ENCODE measurements around the gene GFY.

GFY gene, protein sequence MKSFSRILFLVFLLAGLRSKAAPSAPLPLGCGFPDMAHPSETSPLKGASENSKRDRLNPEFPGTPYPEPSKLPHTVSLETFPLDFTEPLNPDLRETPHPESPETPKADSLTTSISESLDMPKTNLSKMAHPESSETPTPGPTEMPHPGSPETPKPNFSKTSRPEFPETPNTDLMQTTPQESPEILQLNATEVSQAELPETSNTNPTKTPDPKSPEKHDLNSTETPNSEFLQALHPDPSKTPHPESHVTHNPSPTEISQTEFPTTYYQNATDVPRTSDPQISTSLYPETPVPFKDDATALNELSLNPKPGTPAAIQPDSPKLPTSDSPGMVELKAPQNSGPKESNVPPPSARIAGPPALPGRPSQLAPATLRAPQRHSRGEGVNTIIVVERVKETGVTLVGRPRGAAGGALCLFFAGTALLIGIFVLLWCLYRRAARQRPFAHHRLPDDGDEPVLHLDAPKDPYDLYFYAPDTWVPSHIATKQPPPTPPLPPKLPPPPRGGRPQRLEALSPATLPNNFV

DNA sequence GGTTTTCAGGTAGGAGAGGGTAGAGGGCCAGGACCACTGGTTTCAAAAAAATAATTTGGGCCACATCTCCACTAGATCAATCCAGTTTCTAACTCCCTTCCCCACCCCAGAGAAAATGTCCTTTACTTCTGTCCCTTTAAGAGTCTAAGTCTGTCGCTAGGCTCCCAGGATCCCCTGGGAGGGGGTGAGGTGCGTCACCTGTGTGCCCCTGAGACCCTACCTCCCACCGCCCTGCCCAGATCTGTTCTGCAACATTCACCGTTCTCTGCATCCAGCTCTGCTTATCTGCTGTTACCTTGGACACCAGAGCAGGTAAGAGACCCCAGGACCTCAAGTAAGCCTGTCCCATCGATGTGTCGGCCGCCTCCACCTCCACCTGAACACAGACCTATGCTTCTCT lies at the start of gene GFY:
Gene GFY (plus strand): TSS at position 211 of the 400 bp plus-strand sequence. CDS start 1,043 bp downstream, outside the sequence.
- DNase-seq (ENCODE audit: low spot score) = no peak

DNA sequence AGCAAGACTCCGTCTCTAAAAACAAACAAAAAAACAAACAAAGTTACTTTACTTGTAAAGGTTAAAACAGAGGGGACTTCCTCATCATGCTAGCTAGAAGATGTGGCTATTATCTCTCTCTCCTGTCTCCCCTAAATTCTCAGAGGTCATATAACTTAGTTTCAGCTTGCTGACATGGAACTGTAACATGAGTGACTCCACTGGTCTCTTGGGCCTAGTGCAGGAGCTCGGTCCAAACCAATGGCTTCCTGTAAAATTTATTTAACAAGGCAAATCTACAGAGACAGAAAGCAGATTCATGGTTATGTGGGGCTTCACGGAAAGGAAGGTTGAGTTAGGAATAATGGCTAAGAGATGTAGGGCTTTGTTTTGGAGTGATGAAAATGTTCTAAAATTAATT lies 46.7 kb upstream of the GFY start:
- DNase-seq (ENCODE audit: low spot score) = no peak

DNA sequence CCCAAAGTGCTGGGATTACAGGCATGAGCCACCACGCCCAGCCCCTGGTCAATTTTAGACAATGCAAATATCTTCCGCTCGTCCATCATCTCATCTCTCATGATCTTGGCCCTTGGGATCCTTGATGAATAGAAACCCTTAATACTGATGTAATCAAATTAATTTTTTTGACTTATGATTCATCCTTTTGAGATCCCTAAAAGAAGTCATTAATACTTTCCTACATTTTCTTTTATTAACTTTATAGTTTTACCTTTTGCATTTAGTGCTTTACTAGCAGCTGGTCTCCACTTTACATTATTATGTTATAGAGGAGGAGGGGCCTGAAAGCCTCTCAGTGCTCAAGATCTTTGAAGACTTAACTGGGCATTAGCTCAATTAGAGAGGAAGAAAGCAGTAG lies 44.8 kb upstream of the GFY start:
- DNase-seq (ENCODE audit: low spot score) = no peak

DNA sequence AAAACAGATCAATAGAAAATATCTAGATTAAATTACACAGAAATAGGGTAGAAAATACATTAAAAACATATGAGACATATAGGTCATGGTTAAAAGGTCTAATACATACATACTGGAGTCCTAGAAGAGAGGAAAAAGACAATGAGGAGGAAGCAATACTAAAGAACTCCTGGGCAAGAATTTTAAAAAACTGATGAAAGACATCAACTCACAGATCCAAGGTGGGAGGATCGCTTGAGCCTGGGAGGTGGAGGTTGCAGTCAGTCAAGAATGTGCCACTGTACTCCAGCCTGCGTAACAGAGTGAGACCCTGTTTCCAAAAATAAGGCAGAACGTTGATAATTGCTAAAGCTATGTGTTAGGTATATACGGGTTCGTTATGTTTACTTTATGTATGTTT lies 42.5 kb upstream of the GFY start:
- DNase-seq (ENCODE audit: low spot score) = no peak

DNA sequence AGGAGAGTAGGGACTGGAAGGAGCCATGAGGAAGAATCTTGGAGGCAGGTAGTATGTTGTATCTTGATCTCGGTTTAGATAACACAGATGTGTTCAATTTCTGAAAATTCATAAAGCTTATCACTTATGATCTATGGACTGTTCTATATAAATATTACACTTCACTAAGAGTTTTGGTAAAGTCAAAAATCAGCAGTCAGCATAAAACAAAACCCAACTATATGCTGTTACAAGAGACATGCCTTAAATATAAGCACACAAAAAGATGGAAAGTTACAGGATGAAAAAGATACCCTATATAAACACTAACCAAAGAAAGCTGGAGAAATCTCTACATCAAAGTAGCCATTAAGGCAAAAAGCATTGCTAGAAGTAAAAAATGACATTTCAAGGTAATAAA lies 41.6 kb upstream of the GFY start:
- no peak for DNase-seq (ENCODE audit: low spot score)

DNA sequence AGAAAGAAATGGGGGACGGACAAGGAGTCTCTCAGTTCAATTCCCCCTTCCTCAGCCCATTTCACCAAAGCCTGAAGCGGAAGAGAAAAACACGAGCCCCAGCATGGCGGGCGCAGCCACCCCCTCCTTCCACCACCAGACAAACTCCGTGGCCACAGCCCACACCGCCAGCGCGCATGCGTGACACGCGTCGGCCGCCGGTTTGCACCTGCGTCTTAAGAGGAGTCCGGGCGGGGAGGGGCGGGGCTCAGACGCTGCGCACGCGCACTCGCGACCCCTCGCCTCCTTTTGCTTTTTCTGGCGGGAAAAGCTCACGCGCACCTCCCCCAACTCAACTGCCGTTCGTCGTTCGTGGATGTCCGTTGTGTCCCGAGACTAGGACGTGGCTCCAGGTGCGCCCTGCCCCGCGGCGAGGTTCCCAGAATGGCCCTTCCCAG lies 37.2 kb upstream of the GFY start, which contains the start of gene KASH5:
Gene KASH5 (plus strand): TSS at position 314 of the 437 bp plus-strand sequence. CDS start 2,635 bp downstream, outside the sequence.
- DNase-seq (ENCODE audit: low spot score) = peak; percentile 89

DNA sequence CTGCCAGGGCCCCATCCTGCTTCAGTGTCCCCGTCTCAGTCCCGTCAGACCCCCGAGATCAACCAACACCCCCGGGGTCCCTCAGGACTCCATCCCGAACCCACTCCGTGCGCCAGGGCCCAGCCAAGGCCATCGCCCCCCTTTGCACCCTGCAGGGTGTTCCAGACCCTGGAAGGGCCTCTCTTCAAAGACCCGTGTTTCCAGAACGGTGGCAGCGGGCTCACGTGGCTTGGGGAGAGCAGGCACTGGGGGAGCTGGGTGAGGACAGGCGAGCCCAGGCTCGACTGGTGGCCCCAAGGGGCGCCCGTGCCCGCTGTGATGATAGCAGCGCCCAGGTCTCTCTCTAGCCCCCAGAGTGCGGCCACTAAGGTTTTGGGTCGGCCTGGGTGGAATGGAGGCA lies 35.8 kb upstream of the GFY start:
- DNase-seq (ENCODE audit: low spot score) = no peak

DNA sequence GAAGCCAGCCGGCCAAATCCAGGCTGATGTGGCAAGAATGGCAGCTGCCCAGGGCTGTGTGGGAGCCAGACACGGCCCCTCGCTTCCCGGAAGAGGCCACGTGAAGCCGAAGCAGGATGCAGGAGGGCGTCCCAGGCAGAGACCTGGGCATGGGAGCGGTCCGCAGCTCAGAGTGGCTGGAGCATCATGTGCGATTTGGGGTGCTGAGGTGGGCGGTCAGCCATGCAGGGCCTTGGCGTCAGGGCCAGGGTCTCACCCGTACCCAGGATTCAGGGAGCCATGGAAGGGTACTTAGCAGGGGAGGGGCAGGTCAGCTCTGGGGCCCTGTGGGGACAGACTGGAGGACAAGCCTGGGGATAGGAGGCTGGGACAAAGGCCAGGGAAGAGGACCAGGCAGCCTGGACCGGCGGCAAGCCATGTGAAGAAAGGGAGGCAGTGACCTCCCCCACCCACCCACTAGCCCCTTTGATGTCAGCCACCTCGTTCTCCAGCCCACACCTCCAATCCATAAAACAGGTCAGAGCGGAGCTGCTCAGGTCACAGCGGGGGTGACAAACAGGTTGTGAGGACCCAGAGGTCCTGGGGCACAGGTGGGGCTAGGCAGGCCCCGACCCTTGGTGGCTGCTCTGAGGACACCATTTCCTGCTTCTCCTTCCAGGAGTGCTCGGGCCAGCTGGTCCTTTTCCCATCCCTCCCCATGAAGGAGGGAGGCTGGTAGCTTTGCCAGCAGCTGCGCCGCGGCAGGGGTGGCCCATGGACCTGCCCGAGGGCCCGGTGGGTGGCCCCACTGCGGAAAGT lies 34.9 kb upstream of the GFY start:
- no peak for DNase-seq (ENCODE audit: low spot score)

DNA sequence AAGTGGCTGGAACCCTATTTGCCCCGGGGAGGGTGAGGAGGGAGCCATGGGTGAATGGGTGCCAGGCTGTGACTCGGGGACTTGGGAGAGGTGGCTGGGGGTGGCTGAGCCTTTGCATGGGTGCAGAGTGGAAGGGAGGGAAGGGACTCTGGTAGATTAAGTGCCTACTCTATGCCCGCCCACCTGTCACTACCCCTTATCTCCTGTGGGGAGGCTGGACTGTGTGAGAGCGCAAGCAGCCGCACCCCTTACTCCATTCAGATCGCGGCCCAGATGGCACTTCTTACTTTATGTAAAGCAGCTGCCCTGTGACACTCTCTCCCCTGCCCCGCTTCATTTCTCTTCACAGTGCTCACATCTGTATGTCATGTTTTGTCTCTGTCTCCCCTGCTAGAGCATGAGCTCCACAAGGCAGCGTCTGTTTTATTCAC lies 34.2 kb upstream of the GFY start:
- DNase-seq (ENCODE audit: low spot score) = no peak

DNA sequence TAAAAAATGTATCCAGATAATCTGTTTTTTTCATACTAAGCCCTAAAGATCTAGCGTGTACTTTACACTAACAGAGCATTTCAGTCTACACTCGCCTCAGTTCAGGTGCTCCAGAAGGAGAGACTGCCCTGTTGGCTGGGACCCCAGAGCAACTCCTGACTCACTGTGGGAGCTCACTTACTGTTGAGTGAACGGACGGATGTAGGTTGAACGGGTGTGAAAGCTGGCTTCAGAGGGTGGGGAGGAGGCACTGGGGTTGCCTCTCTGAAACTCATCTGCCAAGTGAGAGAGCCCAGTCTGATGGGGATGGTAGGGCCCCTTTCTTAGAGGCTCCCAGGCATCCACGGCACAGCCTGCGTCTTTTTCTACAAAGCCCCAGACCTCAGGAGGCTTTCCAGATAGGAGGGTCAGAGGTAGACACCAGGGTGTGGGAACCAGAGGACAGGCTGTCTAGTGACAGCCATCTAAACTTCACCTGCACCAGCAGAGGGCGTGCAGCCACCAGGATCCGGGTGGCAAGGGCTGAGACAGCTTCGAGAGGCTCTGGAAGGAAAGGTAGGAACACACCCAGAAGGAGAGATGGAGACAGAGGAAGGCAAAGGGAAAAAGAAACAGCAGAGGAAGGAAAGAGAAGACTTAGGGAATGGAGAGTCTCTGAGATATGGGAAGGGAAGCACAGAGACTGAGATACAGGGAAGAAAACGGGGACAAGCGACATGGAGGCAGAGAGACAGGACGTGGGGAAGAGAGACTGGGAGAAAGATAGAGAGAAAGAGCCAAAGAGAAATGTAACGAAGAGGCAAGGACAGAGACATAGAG lies 33.4 kb upstream of the GFY start:
- DNase-seq (ENCODE audit: low spot score) = peak; percentile 86

DNA sequence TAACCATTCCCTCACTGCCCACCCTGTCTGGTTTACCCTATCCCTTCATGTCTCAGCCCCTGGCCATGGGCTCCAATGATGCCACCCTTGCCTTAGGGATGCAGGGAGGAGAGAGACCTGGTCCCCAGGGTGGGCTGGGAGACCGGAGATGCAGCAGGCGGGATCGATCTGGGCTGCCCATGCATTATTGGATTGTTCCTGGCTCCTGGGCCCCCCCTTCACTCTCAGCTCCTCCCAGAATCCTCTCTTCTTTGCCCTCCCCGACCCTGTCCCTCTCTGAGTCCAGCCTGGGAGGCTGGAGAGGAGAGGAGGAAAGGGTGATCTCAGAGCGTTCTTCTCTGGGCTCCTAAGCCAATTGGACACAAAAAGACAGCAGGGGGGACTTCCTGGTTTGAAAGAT lies 31.3 kb upstream of the GFY start:
- no peak for DNase-seq (ENCODE audit: low spot score)

DNA sequence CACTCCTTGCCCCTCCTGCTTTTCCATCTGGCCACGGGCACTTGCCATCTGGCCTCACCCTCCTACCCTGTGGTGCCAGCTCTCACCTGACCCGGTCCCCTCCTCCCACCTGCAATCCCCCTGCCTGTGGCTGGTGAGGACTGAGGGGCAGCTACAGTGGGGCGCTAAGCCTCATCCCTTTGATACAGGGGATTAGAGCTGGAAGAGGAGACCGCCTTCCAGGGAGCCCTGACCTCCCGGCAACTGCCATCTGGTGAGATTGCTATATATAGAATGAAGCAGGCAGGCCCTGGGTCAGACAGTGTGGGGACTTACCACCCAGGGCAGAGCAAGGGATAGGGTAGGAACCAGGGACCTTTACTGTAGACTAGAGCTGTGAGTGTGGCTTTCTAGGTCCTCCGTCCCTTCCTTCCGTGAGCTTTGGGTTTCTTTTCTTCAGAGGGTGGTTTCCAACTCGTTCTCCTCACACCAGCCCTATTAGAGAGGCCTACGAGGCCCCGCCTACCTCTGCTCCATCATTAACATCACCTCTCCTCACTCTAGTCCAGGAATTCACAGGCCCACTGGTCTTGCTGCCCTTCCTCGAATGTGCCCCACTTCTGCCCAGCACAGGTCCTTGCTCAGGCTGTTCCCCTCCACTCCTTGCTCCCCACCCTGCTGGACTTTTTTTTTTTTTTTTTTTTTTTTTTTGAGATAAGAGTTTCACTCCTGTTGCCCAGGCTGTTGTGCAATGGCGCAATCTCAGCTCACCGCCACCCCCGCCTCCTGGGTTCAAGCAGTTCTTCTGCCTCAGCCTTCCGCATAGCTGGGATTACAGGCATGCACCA lies 29.4 kb upstream of the GFY start:
- DNase-seq (ENCODE audit: low spot score) = no peak

DNA sequence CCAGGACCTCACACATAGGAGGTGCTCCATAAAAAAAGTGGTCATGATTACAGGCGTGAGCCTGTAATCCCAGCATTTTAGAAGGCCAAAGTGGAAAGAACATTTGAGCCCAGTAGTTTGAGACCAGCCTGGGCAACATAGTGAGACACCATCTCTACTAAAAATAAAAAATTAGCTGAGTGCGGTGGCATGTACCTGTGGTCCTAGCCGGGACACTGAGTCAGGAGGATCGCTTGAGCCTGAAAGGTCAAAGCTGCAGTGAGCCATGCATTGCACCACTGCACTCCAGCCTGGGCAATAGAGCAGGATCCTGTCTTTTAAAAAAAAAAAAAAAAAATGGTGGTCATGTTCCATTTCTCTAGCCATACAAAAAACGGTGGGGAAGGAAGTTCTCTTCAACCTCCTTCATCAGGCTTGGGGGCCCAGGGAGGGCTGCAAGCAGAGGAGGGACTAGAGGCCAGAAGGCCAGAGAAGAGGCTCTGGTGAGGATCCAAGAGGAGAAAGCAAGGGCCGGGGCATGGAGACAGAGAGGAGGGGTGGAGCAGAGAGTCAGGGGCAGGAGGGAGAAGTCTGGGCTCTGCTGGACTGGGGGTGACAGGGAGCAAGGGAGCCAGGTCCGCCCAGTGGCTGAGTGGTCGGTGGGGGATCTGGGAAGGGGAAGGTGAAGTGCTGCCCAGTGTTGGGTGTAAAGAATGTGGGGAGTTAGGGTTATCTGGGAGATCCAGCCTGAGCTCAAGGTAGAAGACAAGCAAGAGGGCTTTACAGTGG lies 28.3 kb upstream of the GFY start:
- no peak for DNase-seq (ENCODE audit: low spot score)

DNA sequence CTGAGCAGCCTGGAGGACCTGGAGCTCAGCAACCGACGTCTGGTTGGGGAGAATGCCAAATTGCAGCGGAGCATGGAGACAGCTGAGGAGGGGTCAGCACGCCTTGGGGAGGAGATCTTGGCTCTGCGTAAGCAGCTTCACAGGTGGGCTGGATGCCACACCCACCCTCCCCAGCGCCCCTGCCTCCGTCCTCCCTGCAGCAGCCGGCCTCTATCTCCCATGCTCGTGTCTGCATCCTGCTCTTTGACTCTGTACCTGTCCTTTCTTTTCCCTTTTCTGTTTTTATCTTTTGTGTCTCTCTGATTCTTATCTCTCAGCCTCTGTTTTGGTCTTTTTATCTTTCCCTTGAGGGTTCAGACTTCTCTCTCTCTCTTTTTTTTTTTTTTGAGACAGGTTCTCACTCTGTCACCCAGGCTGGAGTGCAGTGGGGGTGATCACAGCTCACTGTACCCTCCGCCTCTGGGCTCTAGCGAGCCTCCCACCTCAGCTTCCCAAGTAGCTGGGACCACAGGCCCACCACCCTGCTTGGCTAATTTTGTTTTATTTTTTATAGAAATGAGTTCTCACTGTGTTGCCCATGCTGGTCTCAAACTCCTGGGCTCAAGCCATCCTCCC lies 27.1 kb upstream of the GFY start:
- DNase-seq (ENCODE audit: low spot score) = no peak

DNA sequence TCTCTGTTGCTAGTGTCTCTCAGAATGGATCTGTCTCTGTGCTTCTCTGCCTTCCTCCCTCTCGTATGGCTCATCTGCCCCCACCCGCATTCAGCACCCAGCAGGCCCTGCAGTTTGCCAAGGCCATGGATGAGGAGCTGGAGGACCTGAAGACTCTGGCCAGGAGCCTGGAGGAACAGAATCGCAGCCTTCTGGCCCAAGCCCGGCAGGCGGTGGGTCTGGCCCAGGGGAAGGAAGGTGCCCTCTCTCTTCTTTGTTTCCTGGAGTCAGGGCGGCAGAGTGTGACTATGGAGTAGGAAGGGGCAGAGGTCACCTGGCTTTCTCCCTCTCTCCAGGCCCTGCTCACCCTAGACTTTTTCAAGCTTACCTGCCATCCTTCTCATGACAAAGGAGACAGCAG lies 26.3 kb upstream of the GFY start:
- DNase-seq (ENCODE audit: low spot score) = no peak

DNA sequence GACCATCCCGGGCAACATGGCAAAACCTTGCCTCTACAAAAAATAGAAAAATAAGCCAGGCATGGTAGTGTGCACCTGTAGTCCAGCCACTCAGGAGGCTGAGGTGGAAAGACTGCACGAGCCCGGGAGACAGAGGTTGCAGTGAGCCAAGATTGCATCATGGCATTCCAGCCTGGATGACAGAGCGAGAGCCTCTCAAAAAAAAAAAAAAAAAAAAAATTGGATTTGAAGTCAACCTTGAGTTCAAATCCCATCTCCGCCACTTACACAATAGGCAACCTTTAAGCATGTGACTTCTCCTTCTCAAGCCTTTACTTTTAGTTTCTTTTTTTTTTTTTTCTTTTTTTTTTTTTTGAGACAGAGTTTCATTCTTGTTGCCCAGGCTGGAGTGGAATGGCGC lies 25.2 kb upstream of the GFY start:
- DNase-seq (ENCODE audit: low spot score) = no peak

DNA sequence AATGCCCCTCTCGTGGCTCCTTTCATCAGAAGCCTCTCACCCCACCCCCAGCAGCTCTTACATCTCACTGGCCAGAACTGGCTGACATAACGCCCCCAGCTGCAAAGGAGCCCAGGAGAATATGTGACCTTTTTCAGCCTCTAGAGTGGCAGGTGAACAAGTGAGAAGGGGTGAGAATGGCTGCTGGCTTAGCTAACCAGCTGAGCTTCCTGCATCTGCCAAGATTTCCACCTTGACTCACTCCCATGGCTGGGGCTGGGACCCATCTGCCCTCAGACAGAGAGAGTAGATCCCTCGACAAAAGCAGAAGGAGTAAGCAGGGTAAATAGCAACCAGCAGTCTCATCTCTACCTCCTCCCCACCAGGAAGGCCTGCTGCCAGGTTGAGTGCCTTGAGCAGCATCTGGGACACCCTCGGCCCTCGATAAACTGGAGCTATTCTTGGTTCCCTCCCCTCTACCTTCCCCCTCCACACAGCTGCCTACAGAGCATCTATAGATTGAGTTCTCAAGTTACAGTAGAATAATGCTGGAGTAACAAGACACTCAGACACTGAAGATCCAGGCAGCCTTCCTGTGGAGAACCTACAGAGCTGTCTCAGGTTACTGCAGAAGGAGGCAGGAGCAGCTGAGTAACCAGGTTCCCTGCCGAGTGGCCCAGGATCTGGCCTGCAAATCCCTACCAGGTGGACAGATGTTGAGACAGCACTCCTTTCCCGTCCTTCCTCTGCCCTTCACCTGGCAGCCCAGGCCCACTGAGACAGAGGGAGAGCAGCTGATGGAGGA lies 21.6 kb upstream of the GFY start:
- DNase-seq (ENCODE audit: low spot score) = no peak

DNA sequence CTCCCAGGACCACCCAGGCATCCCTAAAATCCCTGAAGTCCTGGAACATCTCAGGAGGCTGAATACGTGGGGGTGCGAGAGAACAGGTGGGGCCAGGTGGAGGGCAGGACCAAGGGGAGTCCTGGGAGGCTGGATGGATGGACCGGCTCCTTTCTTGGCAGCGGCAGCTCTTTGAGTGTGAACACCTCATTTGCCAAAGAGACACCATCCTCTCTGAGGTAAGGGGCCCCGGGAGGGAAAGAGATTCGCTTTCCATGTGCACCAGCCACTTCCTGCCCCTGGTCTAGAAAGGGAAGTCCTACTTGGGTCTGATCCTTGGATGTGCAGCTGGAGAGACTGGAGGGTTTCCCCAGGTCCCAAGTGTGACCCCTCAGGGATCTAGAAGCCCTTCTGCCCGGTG lies 18.1 kb upstream of the GFY start:
- DNase-seq (ENCODE audit: low spot score) = no peak

DNA sequence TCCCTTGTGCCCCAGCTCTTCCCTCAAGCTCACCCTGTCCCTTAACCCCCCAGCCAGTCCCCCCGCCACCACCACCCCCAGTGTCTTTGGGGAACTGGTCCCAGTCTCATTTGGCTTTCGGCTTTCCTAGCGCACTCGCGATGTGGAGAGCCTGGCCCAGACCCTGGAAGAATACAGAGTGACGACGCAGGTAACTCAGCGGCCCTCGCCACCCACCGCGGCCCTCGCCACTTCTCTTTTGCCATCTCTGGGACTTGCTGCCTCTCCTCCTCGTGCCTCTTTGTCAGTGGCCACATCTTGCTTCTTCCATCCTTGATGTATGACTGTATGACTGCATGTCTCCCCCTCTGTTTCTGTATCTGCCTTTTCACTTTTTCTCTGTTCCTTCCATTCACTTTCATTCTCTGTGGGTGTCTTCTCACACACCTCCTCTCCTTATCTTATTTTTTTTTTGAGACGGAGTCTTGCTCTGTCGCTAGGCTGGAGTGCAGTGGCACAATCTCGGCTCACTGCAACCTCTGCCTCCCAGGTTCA lies 17.6 kb upstream of the GFY start:
- DNase-seq (ENCODE audit: low spot score) = no peak
